WTC11 (cell line): ENCODE results near the gene PCDHGA1.

Experiments used
- GABPB1 ChIP-seq: sonication (generic); formaldehyde crosslinking; IDR thresholded peaks from 2 replicates; pipeline ENCODE4 v1.8.1; 2023; ENCODE audit warnings: mild to moderate bottlenecking, missing genetic modification reagents
- OVOL2 ChIP-seq: fragments of 250-450 bp; sonication (Bioruptor Pico); IDR thresholded peaks from 2 replicates; pipeline ENCODE4 v1.9.0; 2021; ENCODE audit warnings: mild to moderate bottlenecking, borderline replicate concordance
- RELA ChIP-seq: sonication (generic); formaldehyde crosslinking; IDR thresholded peaks from 2 replicates; pipeline ENCODE4 v1.8.1; 2022; ENCODE audit warnings: missing genetic modification reagents, mild to moderate bottlenecking, borderline replicate concordance
- TF ChIP-seq, protein P1 (sequence below): sonication (generic); formaldehyde crosslinking; IDR thresholded peaks from 2 replicates; pipeline ENCODE4 v1.8.0; 2022; ENCODE audit warnings: mild to moderate bottlenecking, missing genetic modification reagents
- TF ChIP-seq, protein P2 (sequence below): fragments of 200-600 bp; IDR thresholded peaks from 2 replicates; pipeline ENCODE4 v1.8.0; 2022; ENCODE audit warnings: antibody characterized with exemption

DNA sequence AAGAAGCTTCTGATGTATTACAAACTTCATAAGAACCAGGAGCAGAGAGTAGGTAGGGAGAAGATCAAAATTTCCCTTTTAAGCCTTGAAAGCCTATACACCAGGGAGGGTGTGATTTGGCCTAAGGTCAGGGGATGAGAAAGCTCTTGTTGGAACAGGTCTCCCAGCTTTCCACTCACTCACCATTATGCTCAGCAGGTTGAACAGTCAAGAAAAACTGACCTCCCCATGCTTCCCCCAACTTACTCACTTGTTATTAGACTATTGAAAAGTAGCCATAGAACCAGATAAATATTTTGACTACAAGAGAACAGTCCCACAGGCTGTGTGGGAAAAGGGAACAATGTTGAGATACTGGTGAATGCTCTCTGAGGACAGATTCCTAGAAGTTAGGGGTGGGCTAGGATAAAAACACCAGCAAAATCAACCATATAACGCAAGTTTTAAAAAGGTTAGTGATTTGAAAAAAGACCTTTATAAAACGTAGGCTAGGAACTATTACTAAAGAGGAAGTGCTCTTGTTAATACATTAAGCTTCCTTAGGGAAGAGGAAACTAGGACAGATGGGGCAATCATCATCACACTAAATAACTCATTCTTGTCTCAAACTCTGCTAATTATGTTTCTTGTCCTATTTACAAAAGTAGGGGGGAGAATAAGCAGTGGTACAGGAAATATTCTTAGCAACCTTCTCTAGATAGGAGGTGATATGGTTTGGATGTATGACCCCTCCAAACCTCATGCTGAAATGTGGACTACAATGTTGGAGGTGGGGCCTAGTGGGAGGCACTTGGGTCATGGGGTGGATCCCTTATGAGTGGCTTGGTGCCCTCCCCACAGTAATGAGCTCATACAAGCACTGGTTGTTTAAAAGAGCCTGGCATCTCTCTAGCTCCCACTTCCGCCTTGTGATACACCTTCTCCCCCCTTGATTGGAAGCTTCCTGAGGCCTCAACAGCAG, 189.6 kb downstream of the PCDHGA1 start:
- no peak for TF ChIP-seq OVOL2 (CRISPR knock-in tag)
- TF ChIP-seq GABPB1 (CRISPR knock-in tag) = no peak
- TF ChIP-seq, protein P1, sequence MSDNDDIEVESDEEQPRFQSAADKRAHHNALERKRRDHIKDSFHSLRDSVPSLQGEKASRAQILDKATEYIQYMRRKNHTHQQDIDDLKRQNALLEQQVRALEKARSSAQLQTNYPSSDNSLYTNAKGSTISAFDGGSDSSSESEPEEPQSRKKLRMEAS = no peak
- TF ChIP-seq, protein P2, sequence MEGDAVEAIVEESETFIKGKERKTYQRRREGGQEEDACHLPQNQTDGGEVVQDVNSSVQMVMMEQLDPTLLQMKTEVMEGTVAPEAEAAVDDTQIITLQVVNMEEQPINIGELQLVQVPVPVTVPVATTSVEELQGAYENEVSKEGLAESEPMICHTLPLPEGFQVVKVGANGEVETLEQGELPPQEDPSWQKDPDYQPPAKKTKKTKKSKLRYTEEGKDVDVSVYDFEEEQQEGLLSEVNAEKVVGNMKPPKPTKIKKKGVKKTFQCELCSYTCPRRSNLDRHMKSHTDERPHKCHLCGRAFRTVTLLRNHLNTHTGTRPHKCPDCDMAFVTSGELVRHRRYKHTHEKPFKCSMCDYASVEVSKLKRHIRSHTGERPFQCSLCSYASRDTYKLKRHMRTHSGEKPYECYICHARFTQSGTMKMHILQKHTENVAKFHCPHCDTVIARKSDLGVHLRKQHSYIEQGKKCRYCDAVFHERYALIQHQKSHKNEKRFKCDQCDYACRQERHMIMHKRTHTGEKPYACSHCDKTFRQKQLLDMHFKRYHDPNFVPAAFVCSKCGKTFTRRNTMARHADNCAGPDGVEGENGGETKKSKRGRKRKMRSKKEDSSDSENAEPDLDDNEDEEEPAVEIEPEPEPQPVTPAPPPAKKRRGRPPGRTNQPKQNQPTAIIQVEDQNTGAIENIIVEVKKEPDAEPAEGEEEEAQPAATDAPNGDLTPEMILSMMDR = no peak
- no peak for TF ChIP-seq RELA (CRISPR knock-in tag)
